ENCODE results near the gene TSSK3. TPM values are rescaled to one million over a fixed set of nuclear protein-coding genes. Genes with fewer than 3 reads are reported as not detected.

The TSSK3 gene
- total RNA-seq, 1 experiment from 2014 or later, result not detected

DNA sequence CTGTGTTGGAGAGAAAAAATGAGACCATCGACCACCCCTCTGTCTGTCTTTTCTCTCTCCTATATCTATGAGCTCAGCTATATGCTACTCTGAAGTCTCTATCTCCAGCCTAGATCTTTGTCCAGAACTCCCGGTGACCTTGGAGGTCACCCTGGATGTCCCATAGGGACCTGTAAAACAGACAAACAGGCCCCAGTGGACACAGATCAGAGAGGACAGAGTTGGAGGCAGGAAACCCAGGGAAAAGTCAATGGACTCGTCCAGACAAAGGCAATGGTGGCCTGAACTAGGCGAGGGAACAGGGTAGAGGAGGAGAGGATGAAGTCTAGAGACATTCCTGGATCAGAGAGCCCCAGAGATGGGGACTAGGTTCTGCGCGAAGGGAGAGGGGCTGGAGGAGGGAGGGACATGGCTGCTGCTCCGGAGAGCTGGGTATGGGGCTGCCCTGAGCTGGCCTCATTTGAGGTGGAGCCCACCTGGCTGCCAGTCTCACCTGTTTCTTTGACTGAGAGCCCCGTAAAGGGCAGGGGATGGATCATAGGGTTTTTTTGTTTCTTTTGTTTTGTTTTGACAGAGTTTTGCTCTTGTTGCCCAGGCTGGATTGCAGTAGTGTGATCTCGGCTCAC is 15.7 kb upstream of the TSSK3 start:
- no peak for TF ChIP-seq EZH2 (IDR thresholded peaks at IDR 0.05; ENCODE audit: low read length, unreplicated experiment)
- TF ChIP-seq, protein P1, sequence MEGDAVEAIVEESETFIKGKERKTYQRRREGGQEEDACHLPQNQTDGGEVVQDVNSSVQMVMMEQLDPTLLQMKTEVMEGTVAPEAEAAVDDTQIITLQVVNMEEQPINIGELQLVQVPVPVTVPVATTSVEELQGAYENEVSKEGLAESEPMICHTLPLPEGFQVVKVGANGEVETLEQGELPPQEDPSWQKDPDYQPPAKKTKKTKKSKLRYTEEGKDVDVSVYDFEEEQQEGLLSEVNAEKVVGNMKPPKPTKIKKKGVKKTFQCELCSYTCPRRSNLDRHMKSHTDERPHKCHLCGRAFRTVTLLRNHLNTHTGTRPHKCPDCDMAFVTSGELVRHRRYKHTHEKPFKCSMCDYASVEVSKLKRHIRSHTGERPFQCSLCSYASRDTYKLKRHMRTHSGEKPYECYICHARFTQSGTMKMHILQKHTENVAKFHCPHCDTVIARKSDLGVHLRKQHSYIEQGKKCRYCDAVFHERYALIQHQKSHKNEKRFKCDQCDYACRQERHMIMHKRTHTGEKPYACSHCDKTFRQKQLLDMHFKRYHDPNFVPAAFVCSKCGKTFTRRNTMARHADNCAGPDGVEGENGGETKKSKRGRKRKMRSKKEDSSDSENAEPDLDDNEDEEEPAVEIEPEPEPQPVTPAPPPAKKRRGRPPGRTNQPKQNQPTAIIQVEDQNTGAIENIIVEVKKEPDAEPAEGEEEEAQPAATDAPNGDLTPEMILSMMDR (conservative IDR thresholded peaks at IDR 0.05; ENCODE audit: low read depth, low read length), result no peak
- TF ChIP-seq EZH2phosphoT487 (IDR thresholded peaks at IDR 0.05; ENCODE audit: borderline replicate concordance, low read length), result no peak
- no TSS peak for BruUV-seq (replicated peaks)
- no peak overlapping the region for H3K9ac ChIP-seq (ENCODE audit: low read length)
- DNase-seq (no peak), ATAC-seq (no peak)
- H3K4me1 ChIP-seq (ENCODE audit: insufficient read depth, low read length), result peaks cover 5% of the 10 kb centered on the region; the same call in 1 of the 2 replicates
- H3K9me3 ChIP-seq (ENCODE audit: low read length), result no peaks in the 10 kb centered on the region
- H3K4me2 ChIP-seq (ENCODE audit: low read length), result no peak overlapping the region
- H3K36me3 ChIP-seq (ENCODE audit: low read depth, low read length), result no peaks in the 10 kb centered on the region
- ChIA-PET CTCF (no interaction called here), POLR2A (ENCODE audit: unreplicated experiment) (no interaction called here)
- no peaks in the 10 kb centered on the region for H3K27me3 ChIP-seq (ENCODE audit: low read length)
- intact Hi-C loops (cut with micrococcal nuclease), result no loop called here
- H3K9me2 ChIP-seq (replicated peaks; ENCODE audit: low read length), result no peaks in the 10 kb centered on the region
- no peaks in the 10 kb centered on the region for H4K20me1 ChIP-seq (ENCODE audit: low read length)
- H3F3A ChIP-seq (ENCODE audit: low read length, unreplicated experiment), result no peaks in the 10 kb centered on the region
- H2AFZ ChIP-seq (ENCODE audit: low read length), result no peak overlapping the region
- H3K27ac ChIP-seq (ENCODE audit: low read length), result no peak overlapping the region
- no peaks in the 10 kb centered on the region for H3K79me2 ChIP-seq (ENCODE audit: low read length)
- no peak overlapping the region for H3K4me3 ChIP-seq (ENCODE audit: low read length)

DNA sequence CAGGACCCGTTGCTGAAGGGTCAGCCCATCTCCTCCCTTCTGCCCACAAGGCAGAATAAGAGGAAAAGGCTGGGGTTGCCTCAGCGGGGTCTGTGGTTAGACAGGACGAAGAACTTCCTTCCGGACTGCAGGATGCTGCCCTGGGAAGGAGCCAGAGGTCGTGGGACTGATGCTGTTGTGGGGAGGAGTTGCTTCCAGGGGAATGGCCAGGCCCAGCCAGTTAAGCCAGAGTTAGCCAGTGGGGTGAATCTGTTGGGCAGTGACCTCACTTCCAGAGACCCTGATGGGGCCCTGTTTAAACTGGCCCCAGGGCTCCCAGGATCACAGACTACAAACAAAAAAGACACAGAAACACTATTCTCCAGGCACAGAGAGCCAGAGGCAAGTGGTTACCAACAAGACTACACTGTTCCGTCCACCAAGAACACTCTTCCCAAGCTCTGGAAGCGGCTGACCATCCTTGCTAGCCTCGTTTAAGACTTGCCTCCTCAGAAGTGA is 13.1 kb upstream of the TSSK3 start:
- no peak overlapping the region for H2AFZ ChIP-seq (ENCODE audit: low read length)
- DNase-seq (no peak), ATAC-seq (no peak)
- POLR2A ChIA-PET (ENCODE audit: unreplicated experiment), result no interaction called here
- CTCF ChIA-PET, result no interaction called here
- no peaks in the 10 kb centered on the region for H3K79me2 ChIP-seq (ENCODE audit: low read length)
- no peaks in the 10 kb centered on the region for H3K9me3 ChIP-seq (ENCODE audit: low read length)
- no peaks in the 10 kb centered on the region for H3K9me2 ChIP-seq (replicated peaks; ENCODE audit: low read length)
- no peak overlapping the region for H3K27ac ChIP-seq (ENCODE audit: low read length)
- no peaks in the 10 kb centered on the region for H3K36me3 ChIP-seq (ENCODE audit: low read depth, low read length)
- BruUV-seq (replicated peaks), result no TSS peak
- no peak overlapping the region for H3K4me2 ChIP-seq (ENCODE audit: low read length)
- peaks cover 13% of the 10 kb centered on the region for H3K4me1 ChIP-seq (ENCODE audit: insufficient read depth, low read length)
- TF ChIP-seq EZH2 (IDR thresholded peaks at IDR 0.05; ENCODE audit: low read length, unreplicated experiment) (no peak), EZH2phosphoT487 (IDR thresholded peaks at IDR 0.05; ENCODE audit: borderline replicate concordance, low read length) (no peak)
- TF ChIP-seq, protein P1 (conservative IDR thresholded peaks at IDR 0.05; ENCODE audit: low read depth, low read length), result no peak
- no peaks in the 10 kb centered on the region for H3K27me3 ChIP-seq (ENCODE audit: low read length)
- intact Hi-C loops (cut with micrococcal nuclease), result no loop called here
- H4K20me1 ChIP-seq (ENCODE audit: low read length), result no peaks in the 10 kb centered on the region
- H3K9ac ChIP-seq (ENCODE audit: low read length), result no peak overlapping the region
- H3K4me3 ChIP-seq (ENCODE audit: low read length), result no peak overlapping the region
- no peaks in the 10 kb centered on the region for H3F3A ChIP-seq (ENCODE audit: low read length, unreplicated experiment)

DNA sequence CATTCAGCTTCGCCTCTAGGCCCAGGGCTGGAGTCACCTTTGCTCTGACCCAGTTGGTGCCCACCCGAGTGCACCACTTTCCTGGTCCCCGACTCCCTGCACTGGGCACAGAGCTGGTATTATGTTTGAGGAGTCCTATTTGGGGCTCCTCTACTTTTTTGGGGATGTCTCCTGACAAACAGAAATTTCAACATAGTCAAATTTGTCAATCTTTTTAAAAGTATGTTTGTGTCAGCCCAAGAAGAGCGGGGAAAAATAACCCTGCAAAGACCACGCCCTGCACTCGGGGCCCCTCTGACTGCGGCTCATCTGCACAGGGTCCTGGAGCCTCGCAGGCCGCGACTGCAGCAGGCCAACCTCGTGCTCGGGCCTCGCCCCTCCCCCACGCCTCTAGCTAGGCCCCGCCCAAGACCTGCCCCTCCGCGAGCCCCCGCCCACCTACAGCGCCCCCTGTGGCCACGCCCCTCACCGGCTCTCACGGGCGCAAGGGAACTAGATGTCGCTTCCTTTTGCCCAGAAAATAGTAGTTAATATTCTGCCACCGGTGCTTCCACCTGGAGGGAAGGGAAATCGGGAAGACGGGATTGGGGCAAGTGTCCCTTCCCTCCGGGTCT is 11.4 kb upstream of the TSSK3 start:
- Histone ChIP-seq H3K4me1 (ENCODE audit: insufficient read depth, low read length) (peaks cover 13% of the 10 kb centered on the region), H3K79me2 (ENCODE audit: low read length) (no peaks in the 10 kb centered on the region), H3K9me2 (replicated peaks; ENCODE audit: low read length) (no peaks in the 10 kb centered on the region), H3K4me2 (ENCODE audit: low read length) (peak overlapping the region; percentile 96), H3K36me3 (ENCODE audit: low read depth, low read length) (no peaks in the 10 kb centered on the region), H3K27me3 (ENCODE audit: low read length) (no peaks in the 10 kb centered on the region), H3K27ac (ENCODE audit: low read length) (peak overlapping the region; percentile 38), H3F3A (ENCODE audit: low read length, unreplicated experiment) (no peaks in the 10 kb centered on the region), H4K20me1 (ENCODE audit: low read length) (no peaks in the 10 kb centered on the region), H2AFZ (ENCODE audit: low read length) (peak overlapping the region; percentile 93), H3K9ac (ENCODE audit: low read length) (peak overlapping the region; percentile 88), H3K4me3 (ENCODE audit: low read length) (peak overlapping the region; percentile 81), H3K9me3 (ENCODE audit: low read length) (no peaks in the 10 kb centered on the region)
- BruUV-seq (replicated peaks), result TSS peak; percentile 68
- DNase-seq (no peak), ATAC-seq (peak; percentile 56)
- ChIA-PET CTCF (interaction anchor here (1.1 kb wide), 1 partner anchor 29 kb away, joined by 9 read pairs; no protein-coding TSS in a partner anchor), POLR2A (ENCODE audit: unreplicated experiment) (interaction anchor here (0.6 kb wide), 1 partner anchor 135 kb away, joined by 4 read pairs; no protein-coding TSS in a partner anchor)
- no peak for TF ChIP-seq EZH2 (IDR thresholded peaks at IDR 0.05; ENCODE audit: low read length, unreplicated experiment)
- TF ChIP-seq, protein P1 (conservative IDR thresholded peaks at IDR 0.05; ENCODE audit: low read depth, low read length), result peak; percentile 46; the same call in 1 of the 2 replicates
- intact Hi-C loops (cut with micrococcal nuclease), result loop anchor here (1.0 kb wide), 2 partner anchors 15 to 43 kb away; partner anchors contain the start of genes BSDC1 and MARCKSL1
